ENCODE data around the gene IFIT1. TPM values are rescaled to one million over a fixed set of nuclear protein-coding genes. Genes with fewer than 3 reads are reported as not detected.
A peak's percentile ranks its signal among the peaks of the same experiment; 100 is the strongest.
"Not testable (repeated sequence)": the region's sequence is repeated elsewhere in the genome, so short reads cannot be mapped to it uniquely, and the experiment has no call there.

IFIT1 gene
- total and polyA plus RNA-seq, 4 donors: 13.2 to 17.9 (median 15.6) TPM

DNA sequence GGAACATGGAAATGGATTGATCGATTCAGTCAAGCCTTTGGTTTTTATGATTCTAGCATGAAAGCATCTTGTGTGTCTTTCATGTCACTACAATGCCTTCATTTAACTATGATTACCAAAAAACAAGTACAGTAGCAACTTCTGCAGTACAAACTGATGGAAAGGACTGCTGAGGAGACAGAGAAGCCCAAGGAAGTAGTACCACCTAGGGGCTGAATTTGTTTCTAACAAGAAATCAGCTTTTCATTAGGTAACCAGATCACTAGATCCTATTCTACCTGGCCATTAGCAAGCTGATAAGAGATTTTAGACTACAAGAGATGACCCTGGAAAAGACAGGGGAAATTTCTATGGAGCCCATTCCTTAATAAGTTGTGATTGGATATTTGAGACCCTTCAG lies 3.2 kb upstream of the IFIT1 start:
- WGBS, 2 donors: 83 to 86% methylated on average over 1 of the region's 1 CpG
- no peak overlapping the region for H3K4me3 ChIP-seq (ENCODE audit: low read length in 2 of 2)
- DNase-seq: no peak
- no peak for ATAC-seq (ENCODE audit: low FRiP score)
- peaks cover 1 to 3% of the 10 kb centered on the region in 2 donors for H3K4me1 ChIP-seq (ENCODE audit: control insufficient read depth in 1 of 2, insufficient read depth in 2 of 2, low read length in 2 of 2)
- intact Hi-C loops (cut with DNase I): no loop called here
- no peaks in the 10 kb centered on the region for H3K9me3 ChIP-seq (ENCODE audit: control insufficient read depth, low read length)
- H3K36me3 ChIP-seq (ENCODE audit: control insufficient read depth in 1 of 2, insufficient read depth in 2 of 2, low read length in 1 of 2): no peaks in the 10 kb centered on the region
- no peak overlapping the region for H3K27ac ChIP-seq (ENCODE audit: low read depth in 1 of 2, low read length in 2 of 2)
- no peaks in the 10 kb centered on the region for H3K27me3 ChIP-seq (ENCODE audit: control insufficient read depth in 1 of 2, insufficient read depth in 2 of 2, low read length in 1 of 2)

DNA sequence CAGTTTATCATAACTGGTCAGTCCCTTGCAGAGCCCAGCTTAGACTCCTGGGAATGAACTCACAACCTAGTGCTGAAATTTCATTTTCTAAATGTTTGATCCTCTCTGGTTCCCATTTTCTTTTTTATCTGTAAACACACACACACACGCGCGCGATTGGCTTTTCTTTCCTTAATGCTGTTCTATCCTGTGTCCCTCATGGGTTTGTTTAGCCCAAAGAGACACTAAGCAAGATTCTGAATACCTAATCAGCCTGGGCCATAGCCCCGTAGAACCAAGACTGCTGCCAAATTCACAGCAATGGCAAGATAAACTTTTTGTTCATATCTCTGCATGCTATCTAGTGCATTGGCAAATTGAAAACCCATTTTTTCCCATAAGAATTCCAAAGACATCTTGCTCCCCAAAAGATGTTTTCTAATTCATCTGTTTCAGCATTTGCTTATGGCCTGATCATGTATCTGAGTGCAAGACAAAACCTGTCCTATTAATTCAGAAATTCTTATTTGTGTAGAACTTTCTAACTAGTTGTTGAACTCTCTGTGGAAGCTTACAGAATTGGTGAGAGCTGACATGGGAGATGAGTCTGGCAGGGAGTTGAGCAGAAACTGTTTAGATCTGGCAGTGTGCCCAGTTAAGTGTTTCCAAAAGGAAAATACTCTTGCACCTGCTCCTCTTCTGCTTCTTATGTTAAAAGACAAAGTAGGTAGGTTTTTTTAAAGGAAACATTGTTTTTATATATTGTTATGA lies 1.8 kb upstream of the IFIT1 start:
- 83 to 84% methylated on average over 5 of the region's 5 CpGs for WGBS, 2 donors
- Histone ChIP-seq H3K36me3 (ENCODE audit: control insufficient read depth in 1 of 2, insufficient read depth in 2 of 2, low read length in 1 of 2) (no peaks in the 10 kb centered on the region), H3K9me3 (ENCODE audit: control insufficient read depth, low read length) (no peaks in the 10 kb centered on the region), H3K27me3 (ENCODE audit: control insufficient read depth in 1 of 2, insufficient read depth in 2 of 2, low read length in 1 of 2) (no peaks in the 10 kb centered on the region), H3K4me1 (ENCODE audit: control insufficient read depth in 1 of 2, insufficient read depth in 2 of 2, low read length in 2 of 2) (peaks cover 1 to 3% of the 10 kb centered on the region in 2 donors), H3K4me3 (ENCODE audit: low read length in 2 of 2) (no peak overlapping the region), H3K27ac (ENCODE audit: low read depth in 1 of 2, low read length in 2 of 2) (no peak overlapping the region)
- intact Hi-C loops (cut with DNase I): no loop called here
- ATAC-seq (ENCODE audit: low FRiP score): no peak
- no peak for DNase-seq

DNA sequence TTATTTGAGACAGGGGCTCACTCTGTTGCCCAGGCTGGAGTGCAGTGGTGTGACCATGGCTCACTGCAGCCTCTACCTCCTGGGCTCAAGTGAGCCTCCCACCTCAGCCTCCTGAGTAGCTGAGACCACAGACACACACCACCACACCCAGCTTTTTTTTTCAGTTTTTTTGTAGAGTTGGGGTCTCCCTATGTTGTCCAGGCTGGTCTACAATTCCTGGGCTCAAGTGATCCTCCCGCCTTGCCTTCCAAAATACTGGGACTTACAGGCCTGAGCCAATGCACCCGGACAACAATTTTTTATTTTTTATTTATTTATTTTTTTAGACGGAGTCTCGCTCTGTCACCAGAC lies 1.2 kb upstream of the IFIT1 start:
- H3K36me3 ChIP-seq (ENCODE audit: control insufficient read depth in 1 of 2, insufficient read depth in 2 of 2, low read length in 1 of 2); H3K27ac ChIP-seq (ENCODE audit: low read depth in 1 of 2, low read length in 2 of 2); DNase-seq; H3K27me3 ChIP-seq (ENCODE audit: control insufficient read depth in 1 of 2, insufficient read depth in 2 of 2, low read length in 1 of 2); H3K4me3 ChIP-seq (ENCODE audit: low read length in 2 of 2); intact Hi-C loops (cut with DNase I); H3K9me3 ChIP-seq (ENCODE audit: control insufficient read depth, low read length); H3K4me1 ChIP-seq (ENCODE audit: control insufficient read depth in 1 of 2, insufficient read depth in 2 of 2, low read length in 2 of 2); ATAC-seq (ENCODE audit: low FRiP score): not testable (repeated sequence)
- 91 to 94% methylated on average over 4 of the region's 4 CpGs for WGBS, 2 donors

DNA sequence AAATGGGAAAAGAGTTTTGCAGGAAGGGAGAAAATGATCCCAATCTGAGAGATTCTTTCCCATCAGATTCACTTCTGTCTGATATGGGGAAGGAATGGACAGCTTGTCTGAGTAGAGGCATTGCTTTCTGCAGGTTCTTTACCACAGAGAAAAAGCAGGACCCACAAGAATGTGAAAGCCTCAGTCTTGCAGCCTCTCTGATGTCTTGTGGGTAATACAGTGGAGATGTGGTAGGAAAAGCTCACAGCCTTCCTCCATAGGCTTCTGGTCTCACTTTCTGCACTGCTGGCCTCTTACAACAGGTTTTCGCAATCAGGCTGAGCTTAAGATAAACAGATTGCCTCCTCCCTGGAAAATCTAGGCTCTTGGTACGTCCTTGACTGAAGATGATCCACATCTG lies 551 bp downstream of the IFIT1 start:
- Histone ChIP-seq H3K4me3 (ENCODE audit: low read length in 2 of 2) (peak overlapping the region; percentile 90 to 98), H3K36me3 (ENCODE audit: control insufficient read depth in 1 of 2, insufficient read depth in 2 of 2, low read length in 1 of 2) (no peaks in the 10 kb centered on the region), H3K4me1 (ENCODE audit: control insufficient read depth in 1 of 2, insufficient read depth in 2 of 2, low read length in 2 of 2) (peaks cover 1 to 3% of the 10 kb centered on the region in 2 donors), H3K9me3 (ENCODE audit: control insufficient read depth, low read length) (no peaks in the 10 kb centered on the region), H3K27ac (ENCODE audit: low read depth in 1 of 2, low read length in 2 of 2) (peak overlapping the region; percentile 67 to 71), H3K27me3 (ENCODE audit: control insufficient read depth in 1 of 2, insufficient read depth in 2 of 2, low read length in 1 of 2) (no peaks in the 10 kb centered on the region)
- intact Hi-C loops (cut with DNase I): no loop called here
- peak; percentile 81 for ATAC-seq (ENCODE audit: low FRiP score)
- no peak for DNase-seq
- WGBS, 2 donors: 2 to 6% methylated on average over 2 of the region's 2 CpGs

DNA sequence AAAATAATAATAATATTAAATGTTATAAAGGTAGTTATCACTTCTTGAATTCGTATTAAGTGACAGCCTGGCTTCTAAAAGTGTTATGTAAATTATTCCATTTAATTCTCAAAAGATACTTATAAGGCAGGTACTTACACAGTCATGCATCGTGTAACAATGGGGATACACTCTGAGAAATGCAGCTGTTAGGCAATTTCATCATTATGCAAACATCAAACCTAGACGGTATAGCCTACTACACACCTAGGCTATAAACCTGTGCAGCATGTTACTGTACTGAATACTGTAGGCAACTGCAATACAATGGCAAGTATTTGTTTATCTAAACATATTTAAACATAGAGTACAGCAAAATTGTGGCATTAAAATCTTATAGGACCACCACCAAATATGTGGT lies 1.5 kb downstream of the IFIT1 start:
- Histone ChIP-seq H3K4me1 (ENCODE audit: control insufficient read depth in 1 of 2, insufficient read depth in 2 of 2, low read length in 2 of 2) (peaks cover 1 to 3% of the 10 kb centered on the region in 2 donors), H3K27ac (ENCODE audit: low read depth in 1 of 2, low read length in 2 of 2) (no peak overlapping the region), H3K36me3 (ENCODE audit: control insufficient read depth in 1 of 2, insufficient read depth in 2 of 2, low read length in 1 of 2) (no peaks in the 10 kb centered on the region), H3K27me3 (ENCODE audit: control insufficient read depth in 1 of 2, insufficient read depth in 2 of 2, low read length in 1 of 2) (no peaks in the 10 kb centered on the region), H3K4me3 (ENCODE audit: low read length in 2 of 2) (no peak overlapping the region), H3K9me3 (ENCODE audit: control insufficient read depth, low read length) (no peaks in the 10 kb centered on the region)
- DNase-seq (no peak), ATAC-seq (ENCODE audit: low FRiP score) (no peak)
- WGBS, 2 donors: 58% methylated on average over 3 of the region's 3 CpGs
- intact Hi-C loops (cut with DNase I): no loop called here

DNA sequence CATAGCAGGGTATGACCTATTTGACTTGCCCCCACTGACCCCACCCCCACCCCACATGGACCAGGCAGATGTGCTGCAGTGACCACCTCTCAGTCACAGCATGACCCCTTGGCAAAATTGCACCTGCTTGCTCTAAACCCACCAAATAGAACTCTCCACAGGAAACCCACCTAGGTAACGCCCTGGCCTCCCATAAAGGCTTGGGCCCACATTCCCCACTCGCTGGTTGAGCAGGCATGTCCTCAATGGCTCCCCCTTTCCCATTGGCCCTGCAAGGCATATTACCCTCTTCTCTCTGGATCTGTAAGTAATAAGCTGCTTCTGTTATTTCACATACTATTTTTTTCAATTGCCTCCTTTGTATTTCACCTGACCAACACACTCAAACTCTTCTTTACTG lies 2.7 kb downstream of the IFIT1 start:
- Histone ChIP-seq H3K4me3 (ENCODE audit: low read length in 2 of 2) (no peak overlapping the region), H3K9me3 (ENCODE audit: control insufficient read depth, low read length) (no peaks in the 10 kb centered on the region), H3K36me3 (ENCODE audit: control insufficient read depth in 1 of 2, insufficient read depth in 2 of 2, low read length in 1 of 2) (no peaks in the 10 kb centered on the region), H3K27me3 (ENCODE audit: control insufficient read depth in 1 of 2, insufficient read depth in 2 of 2, low read length in 1 of 2) (no peaks in the 10 kb centered on the region), H3K4me1 (ENCODE audit: control insufficient read depth in 1 of 2, insufficient read depth in 2 of 2, low read length in 2 of 2) (peaks cover 1 to 3% of the 10 kb centered on the region in 2 donors), H3K27ac (ENCODE audit: low read depth in 1 of 2, low read length in 2 of 2) (no peak overlapping the region)
- intact Hi-C loops (cut with DNase I): no loop called here
- ATAC-seq (ENCODE audit: low FRiP score): no peak
- WGBS, 2 donors: 96 to 97% methylated on average over 2 of the region's 2 CpGs
- no peak for DNase-seq

DNA sequence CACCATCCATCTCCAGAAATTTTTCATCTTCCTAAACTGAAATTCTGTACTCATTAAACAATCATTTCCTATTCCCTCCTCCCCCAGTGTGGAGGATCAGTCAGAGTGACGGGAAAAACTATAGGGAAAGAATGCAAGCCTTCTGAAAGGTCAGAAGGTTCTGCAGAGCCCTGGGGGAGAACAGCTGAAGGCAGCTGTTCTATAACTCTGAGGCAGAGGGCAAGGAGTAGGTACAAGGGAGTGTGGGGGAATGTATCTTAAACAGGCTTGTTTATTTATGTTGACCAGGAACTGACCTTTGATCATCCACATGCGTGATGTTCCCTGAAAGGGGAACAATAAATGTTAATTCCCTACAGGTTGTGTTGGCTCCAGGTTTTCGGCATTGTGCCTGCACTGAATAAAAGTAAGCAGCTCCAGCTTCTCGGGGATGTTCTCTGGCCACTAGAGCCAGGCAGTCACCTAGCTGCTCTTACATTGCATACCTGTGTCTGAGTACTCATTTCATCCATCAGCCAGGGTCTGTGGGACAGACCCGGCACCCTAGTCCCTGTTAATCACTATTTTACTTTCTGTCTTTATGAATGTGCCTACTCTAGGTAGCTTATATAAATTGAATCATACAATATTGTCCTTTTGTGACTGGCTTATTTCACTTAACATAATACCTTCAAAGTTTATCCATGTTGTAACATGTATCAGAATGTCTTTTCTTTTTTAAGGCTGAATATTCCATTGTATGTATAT lies 5.8 kb downstream of the IFIT1 start:
- intact Hi-C loops (cut with DNase I): no loop called here
- Histone ChIP-seq H3K27ac (ENCODE audit: low read depth in 1 of 2, low read length in 2 of 2) (no peak overlapping the region), H3K4me1 (ENCODE audit: control insufficient read depth in 1 of 2, insufficient read depth in 2 of 2, low read length in 2 of 2) (peaks cover 1 to 3% of the 10 kb centered on the region in 2 donors), H3K9me3 (ENCODE audit: control insufficient read depth, low read length) (no peaks in the 10 kb centered on the region), H3K4me3 (ENCODE audit: low read length in 2 of 2) (no peak overlapping the region), H3K36me3 (ENCODE audit: control insufficient read depth in 1 of 2, insufficient read depth in 2 of 2, low read length in 1 of 2) (no peaks in the 10 kb centered on the region), H3K27me3 (ENCODE audit: control insufficient read depth in 1 of 2, insufficient read depth in 2 of 2, low read length in 1 of 2) (no peaks in the 10 kb centered on the region)
- ATAC-seq (ENCODE audit: low FRiP score) (no peak), DNase-seq (no peak)
- WGBS, 2 donors: 94 to 95% methylated on average over 5 of the region's 5 CpGs

DNA sequence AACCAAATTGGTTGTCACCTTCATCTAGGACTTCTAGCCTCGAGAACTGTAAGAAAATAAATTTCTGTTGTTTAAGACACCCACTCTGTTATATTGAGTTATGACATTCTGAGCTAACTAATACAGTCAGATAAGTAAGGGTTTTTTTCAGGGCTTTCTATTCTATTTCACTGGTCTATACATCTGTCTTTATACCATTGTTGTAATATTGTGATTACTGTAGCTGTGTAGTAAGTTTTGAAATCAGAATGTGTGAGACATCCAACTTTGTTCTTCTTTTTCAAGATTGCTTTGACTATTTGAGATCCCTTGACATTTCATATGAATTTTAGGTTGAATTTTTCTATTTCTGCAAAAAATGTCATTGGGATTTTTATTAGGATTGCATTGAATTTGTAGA lies 7.5 kb downstream of the IFIT1 start:
- Histone ChIP-seq H3K4me1 (ENCODE audit: control insufficient read depth in 1 of 2, insufficient read depth in 2 of 2, low read length in 2 of 2) (no peaks in the 10 kb centered on the region), H3K9me3 (ENCODE audit: control insufficient read depth, low read length) (no peaks in the 10 kb centered on the region), H3K4me3 (ENCODE audit: low read length in 2 of 2) (no peak overlapping the region), H3K27ac (ENCODE audit: low read depth in 1 of 2, low read length in 2 of 2) (no peak overlapping the region), H3K27me3 (ENCODE audit: control insufficient read depth in 1 of 2, insufficient read depth in 2 of 2, low read length in 1 of 2) (no peaks in the 10 kb centered on the region), H3K36me3 (ENCODE audit: control insufficient read depth in 1 of 2, insufficient read depth in 2 of 2, low read length in 1 of 2) (no peaks in the 10 kb centered on the region)
- intact Hi-C loops (cut with DNase I): no loop called here
- 87 to 93% methylated on average over 1 of the region's 1 CpG for WGBS, 2 donors
- DNase-seq: no peak
- no peak for ATAC-seq (ENCODE audit: low FRiP score)

DNA sequence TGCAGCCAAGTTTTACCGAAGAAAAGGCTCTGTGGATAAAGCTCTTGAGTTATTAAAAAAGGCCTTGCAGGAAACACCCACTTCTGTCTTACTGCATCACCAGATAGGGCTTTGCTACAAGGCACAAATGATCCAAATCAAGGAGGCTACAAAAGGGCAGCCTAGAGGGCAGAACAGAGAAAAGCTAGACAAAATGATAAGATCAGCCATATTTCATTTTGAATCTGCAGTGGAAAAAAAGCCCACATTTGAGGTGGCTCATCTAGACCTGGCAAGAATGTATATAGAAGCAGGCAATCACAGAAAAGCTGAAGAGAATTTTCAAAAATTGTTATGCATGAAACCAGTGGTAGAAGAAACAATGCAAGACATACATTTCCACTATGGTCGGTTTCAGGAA lies 10.6 kb downstream of the IFIT1 start:
- Histone ChIP-seq H3K36me3 (ENCODE audit: control insufficient read depth in 1 of 2, insufficient read depth in 2 of 2, low read length in 1 of 2) (peaks cover 0 to 2% of the 10 kb centered on the region in 2 donors), H3K4me1 (ENCODE audit: control insufficient read depth in 1 of 2, insufficient read depth in 2 of 2, low read length in 2 of 2) (no peaks in the 10 kb centered on the region), H3K9me3 (ENCODE audit: control insufficient read depth, low read length) (peaks cover 2% of the 10 kb centered on the region), H3K27me3 (ENCODE audit: control insufficient read depth in 1 of 2, insufficient read depth in 2 of 2, low read length in 1 of 2) (no peaks in the 10 kb centered on the region), H3K4me3 (ENCODE audit: low read length in 2 of 2) (no peak overlapping the region), H3K27ac (ENCODE audit: low read depth in 1 of 2, low read length in 2 of 2) (no peak overlapping the region)
- 93 to 100% methylated on average over 2 of the region's 2 CpGs for WGBS, 2 donors
- ATAC-seq (ENCODE audit: low FRiP score): no peak
- intact Hi-C loops (cut with DNase I): no loop called here
- DNase-seq: no peak

All from aorta (tissue), 5 donors.